HepG2 (cell line): ENCODE results near the gene SMIM45.

Experiments used
- RAD21 ChIP-seq: fragments of 450-650 bp; formaldehyde crosslinking; IDR thresholded peaks from 2 replicates; pipeline ENCODE4 v1.5.0; 2020; ENCODE audit warnings: mild to moderate bottlenecking
- TCF12 ChIP-seq, 2 experiments: fragments of 450-650 bp in 1 of 2; sonication (generic) in 1 of 2; formaldehyde crosslinking in 1 of 2; IDR thresholded peaks; 2 replicates each; pipeline versions ENCODE4 v1.6.1 to v1.8.0; 2017 to 2022; ENCODE audit warnings: antibody characterized with exemption in 1 of 2, mild to moderate bottlenecking in 1 of 2, missing genetic modification reagents in 1 of 2, moderate library complexity in 1 of 2
- ZFX ChIP-seq: sonication (generic); formaldehyde crosslinking; IDR thresholded peaks from 2 replicates; pipeline ENCODE4 v1.4.0; 2020; ENCODE audit warnings: mild to moderate bottlenecking, low read depth, missing genetic modification reagents, moderate library complexity

GRCh38 chr22:42001121-42001520, 49.2 kb downstream of the SMIM45 start:
- no peak for TF ChIP-seq ZFX
- TF ChIP-seq TCF12 (IDR thresholded peaks at IDR 0.05) = no peak
- no peak for TF ChIP-seq TCF12 (CRISPR knock-in tag; IDR thresholded peaks at IDR 0.05)
- TF ChIP-seq RAD21 (CRISPR knock-in tag) = no peak
